Vagina (tissue), 2 donors: Measurements from ENCODE around the gene SLC6A6. TPM values are rescaled to one million over a fixed set of nuclear protein-coding genes. Genes with fewer than 3 reads are reported as not detected.

Source experiments
- DNase-seq, 2 donors: peaks; one replicate each; pipeline ENCODE4 v3.0.0-alpha.2; 2017; ENCODE audit errors: extremely low spot score in 2 of 2
- H3K27ac ChIP-seq: fragments of 200-600 bp; sonication (generic); one replicate; pipeline ENCODE4 v1.5.1; 2019
- H3K27me3 ChIP-seq: fragments of 200-600 bp; sonication (generic); one replicate; pipeline ENCODE4 v1.5.1; 2019
- H3K36me3 ChIP-seq, 2 donors: fragments of 200-600 bp; sonication (generic); one replicate each; pipeline ENCODE4 v1.5.1; 2017 to 2019
- H3K4me1 ChIP-seq: fragments of 200-600 bp; sonication (generic); one replicate; pipeline ENCODE4 v1.5.1; 2019
- H3K4me3 ChIP-seq, 2 donors: fragments of 200-600 bp; sonication (generic); 1 replicate in 1 of 2; 2 replicates in 1 of 2; pipeline ENCODE4 v1.5.1; 2016 to 2019
- H3K9me3 ChIP-seq: fragments of 200-600 bp; sonication (generic); one replicate; pipeline ENCODE4 v1.5.1; 2019
- POLR2A ChIP-seq, 2 donors: fragments of 450-650 bp; IDR thresholded peaks; one replicate each; pipeline ENCODE4 v1.6.1; 2017; ENCODE audit warnings: antibody characterized with exemption in 2 of 2, mild to moderate bottlenecking in 2 of 2, moderate library complexity in 2 of 2
- POLR2AphosphoS5 ChIP-seq, 2 donors: sonication (generic); formaldehyde crosslinking; IDR thresholded peaks; one replicate each; pipeline ENCODE4 v1.9.0; 2017; ENCODE audit warnings: antibody characterized with exemption in 2 of 2, mild to moderate bottlenecking in 2 of 2, low read depth in 1 of 2; ENCODE audit not compliant: insufficient read depth in 1 of 2
- intact Hi-C: fragments of 100-400 bp; cut with DNase I; formaldehyde crosslinking; loops from one replicate; pipeline ENCODE4 v1.15.1; 2023
- total RNA-seq: library from RNA; depleted of rRNA; stranded (reverse); fragments of >200 nt; gene quantifications from one replicate; pipeline ENCODE4 v1.2.3, GENCODE V29; 2016
- TF ChIP-seq, protein P1 (sequence below), 3 experiments: fragments of 450-650 bp in 2 of 3; fragments of 200-600 bp in 1 of 3; sonication (generic) in 1 of 3; IDR thresholded peaks; one replicate each; pipeline ENCODE4 v1.5.1; 2017 to 2019; ENCODE audit warnings: antibody characterized with exemption in 3 of 3, mild to moderate bottlenecking in 2 of 3, moderate library complexity in 2 of 3

Gene SLC6A6
- total RNA-seq, 1 donor from 2014 or later = 30.7 TPM

DNA sequence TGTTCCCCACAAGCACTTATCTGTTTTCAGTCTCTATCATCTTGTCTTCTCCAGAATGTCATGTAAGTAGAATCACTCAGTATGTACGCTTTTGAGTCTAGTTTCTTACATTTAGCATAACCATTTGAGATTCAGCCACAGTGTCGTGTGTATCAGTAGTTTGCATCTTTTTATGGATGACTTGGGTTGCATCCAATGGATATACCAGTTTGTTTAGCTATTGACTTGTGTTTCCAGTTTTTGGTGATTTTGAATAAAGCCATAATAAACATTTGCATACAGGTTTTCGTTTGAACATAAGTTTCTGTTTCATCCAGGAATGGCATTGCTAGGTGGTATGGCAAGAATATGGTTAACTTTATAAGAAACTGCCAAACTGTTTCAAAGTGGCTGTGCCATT is 125.7 kb downstream of the SLC6A6 start:
- intact Hi-C loops = no loop called here
- DNase-seq = no peak
- H3K4me1 ChIP-seq = peaks cover 47% of the 10 kb centered on the region
- no peak overlapping the region for H3K4me3 ChIP-seq
- H3K27ac ChIP-seq = no peak overlapping the region
- no peaks in the 10 kb centered on the region for H3K27me3 ChIP-seq
- no peaks in the 10 kb centered on the region for H3K9me3 ChIP-seq
- no peaks in the 10 kb centered on the region for H3K36me3 ChIP-seq
- TF ChIP-seq POLR2A (IDR thresholded peaks at IDR 0.05) = no peak
- no peak for TF ChIP-seq POLR2AphosphoS5 (IDR thresholded peaks at IDR 0.05; ENCODE audit: insufficient read depth in 1 of 2, low read depth in 1 of 2)
- TF ChIP-seq, protein P1, sequence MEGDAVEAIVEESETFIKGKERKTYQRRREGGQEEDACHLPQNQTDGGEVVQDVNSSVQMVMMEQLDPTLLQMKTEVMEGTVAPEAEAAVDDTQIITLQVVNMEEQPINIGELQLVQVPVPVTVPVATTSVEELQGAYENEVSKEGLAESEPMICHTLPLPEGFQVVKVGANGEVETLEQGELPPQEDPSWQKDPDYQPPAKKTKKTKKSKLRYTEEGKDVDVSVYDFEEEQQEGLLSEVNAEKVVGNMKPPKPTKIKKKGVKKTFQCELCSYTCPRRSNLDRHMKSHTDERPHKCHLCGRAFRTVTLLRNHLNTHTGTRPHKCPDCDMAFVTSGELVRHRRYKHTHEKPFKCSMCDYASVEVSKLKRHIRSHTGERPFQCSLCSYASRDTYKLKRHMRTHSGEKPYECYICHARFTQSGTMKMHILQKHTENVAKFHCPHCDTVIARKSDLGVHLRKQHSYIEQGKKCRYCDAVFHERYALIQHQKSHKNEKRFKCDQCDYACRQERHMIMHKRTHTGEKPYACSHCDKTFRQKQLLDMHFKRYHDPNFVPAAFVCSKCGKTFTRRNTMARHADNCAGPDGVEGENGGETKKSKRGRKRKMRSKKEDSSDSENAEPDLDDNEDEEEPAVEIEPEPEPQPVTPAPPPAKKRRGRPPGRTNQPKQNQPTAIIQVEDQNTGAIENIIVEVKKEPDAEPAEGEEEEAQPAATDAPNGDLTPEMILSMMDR (IDR thresholded peaks at IDR 0.05) = no peak

DNA sequence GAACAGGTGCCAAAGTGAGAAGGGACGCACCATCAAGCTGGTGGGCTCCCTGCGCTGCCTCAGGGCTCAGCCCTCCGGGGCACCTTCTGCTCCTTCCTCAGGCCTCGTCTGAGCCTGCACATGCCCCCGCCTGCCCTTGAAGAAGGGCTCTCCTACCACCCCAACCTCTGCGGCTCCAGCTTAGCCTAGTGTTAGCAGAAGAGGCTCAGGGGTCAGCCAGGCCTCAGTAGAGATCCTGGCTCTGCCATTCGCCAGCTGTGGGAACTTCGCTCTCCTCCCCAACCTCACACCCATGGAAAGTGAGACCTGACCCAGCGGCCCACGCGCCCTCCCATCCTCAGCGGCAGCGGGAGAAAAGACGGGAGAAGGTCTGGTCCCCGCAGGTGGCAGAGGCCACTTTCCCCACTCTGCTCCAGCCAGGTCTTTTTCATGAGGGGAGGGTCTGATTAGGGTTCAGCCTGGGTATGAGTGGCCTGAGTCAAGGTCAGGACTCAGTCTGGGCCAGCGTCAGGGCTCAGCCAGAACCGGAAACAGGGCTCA is 129.5 kb downstream of the SLC6A6 start:
- Histone ChIP-seq H3K9me3 (no peaks in the 10 kb centered on the region), H3K4me1 (peaks cover 36% of the 10 kb centered on the region), H3K27ac (no peak overlapping the region), H3K27me3 (no peaks in the 10 kb centered on the region), H3K36me3 (no peaks in the 10 kb centered on the region), H3K4me3 (no peak overlapping the region)
- no peak for TF ChIP-seq POLR2A (IDR thresholded peaks at IDR 0.05)
- TF ChIP-seq POLR2AphosphoS5 (IDR thresholded peaks at IDR 0.05; ENCODE audit: insufficient read depth in 1 of 2, low read depth in 1 of 2) = no peak
- TF ChIP-seq, protein P1 (IDR thresholded peaks at IDR 0.05) = no peak
- DNase-seq = no peak
- intact Hi-C loops = no loop called here

DNA sequence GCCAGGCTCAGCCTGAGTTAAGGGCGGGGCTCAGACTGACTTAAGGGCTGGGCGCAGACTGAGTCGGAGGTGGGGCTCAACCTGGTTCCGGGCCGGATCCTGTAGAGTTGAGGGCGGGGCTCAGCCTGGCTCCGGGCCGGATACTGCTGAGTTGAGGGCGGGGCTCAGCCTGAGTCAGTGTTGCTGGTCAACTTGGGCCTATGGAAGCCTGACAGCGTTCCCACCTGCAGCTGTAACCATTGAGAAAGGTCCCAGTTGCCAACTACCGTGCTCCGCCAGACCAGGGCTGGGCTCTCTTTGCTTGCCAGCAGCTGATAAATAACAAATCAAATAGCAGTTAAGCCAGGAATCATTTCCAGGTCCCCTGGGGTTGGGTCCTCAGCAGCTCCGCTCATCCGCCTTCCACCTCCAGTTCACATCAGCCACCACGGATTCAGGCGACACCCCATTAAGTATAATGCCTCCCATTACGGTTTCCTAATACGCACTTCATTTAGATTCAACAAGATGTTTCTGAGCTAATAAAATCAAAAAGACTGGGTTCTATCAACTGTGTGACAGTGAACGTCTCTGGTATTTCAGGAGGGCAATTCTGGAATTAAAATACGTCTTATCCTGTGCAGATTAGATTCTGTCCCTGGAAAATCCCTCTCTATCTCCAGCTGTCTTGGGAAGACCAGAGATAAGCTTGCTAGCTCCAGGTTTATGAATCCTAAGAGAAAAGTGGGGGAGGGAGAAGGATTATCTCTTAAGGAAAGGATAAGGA is 130.5 kb downstream of the SLC6A6 start:
- no peaks in the 10 kb centered on the region for H3K36me3 ChIP-seq
- no peak for DNase-seq
- TF ChIP-seq, protein P1 (IDR thresholded peaks at IDR 0.05) = no peak
- TF ChIP-seq POLR2A (IDR thresholded peaks at IDR 0.05) = no peak
- no peak for TF ChIP-seq POLR2AphosphoS5 (IDR thresholded peaks at IDR 0.05; ENCODE audit: insufficient read depth in 1 of 2, low read depth in 1 of 2)
- H3K4me3 ChIP-seq = no peak overlapping the region
- intact Hi-C loops = no loop called here
- H3K4me1 ChIP-seq = peaks cover 31% of the 10 kb centered on the region
- no peaks in the 10 kb centered on the region for H3K27me3 ChIP-seq
- H3K27ac ChIP-seq = no peak overlapping the region
- H3K9me3 ChIP-seq = no peaks in the 10 kb centered on the region

DNA sequence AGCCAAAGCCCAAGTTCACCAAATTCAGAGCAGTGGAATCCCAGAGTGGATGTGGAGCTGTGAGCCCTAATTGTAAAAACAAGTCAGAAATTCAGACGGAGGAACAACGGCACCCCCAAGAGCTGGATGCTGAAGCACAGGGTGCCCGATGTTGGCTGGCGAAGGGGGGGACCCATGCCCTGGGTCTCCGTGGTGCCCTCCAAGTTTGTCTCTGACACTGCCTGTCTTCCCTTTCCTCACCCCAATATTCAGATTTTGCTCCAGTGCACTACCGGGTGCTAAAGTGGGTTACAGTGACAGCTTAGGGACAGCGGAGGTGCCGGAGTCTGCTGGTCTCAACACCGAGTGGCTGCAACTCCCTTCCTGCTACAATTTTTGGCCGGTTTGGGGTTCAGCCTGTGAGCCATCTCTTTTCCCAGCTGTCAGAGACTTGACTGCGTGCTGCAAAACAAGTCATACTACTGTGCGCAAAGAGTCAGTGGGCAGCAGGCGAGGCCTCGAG is 131.1 kb downstream of the SLC6A6 start:
- H3K4me3 ChIP-seq = no peak overlapping the region
- H3K9me3 ChIP-seq = no peaks in the 10 kb centered on the region
- no peak for TF ChIP-seq POLR2A (IDR thresholded peaks at IDR 0.05)
- TF ChIP-seq POLR2AphosphoS5 (IDR thresholded peaks at IDR 0.05; ENCODE audit: insufficient read depth in 1 of 2, low read depth in 1 of 2) = no peak
- TF ChIP-seq, protein P1 (IDR thresholded peaks at IDR 0.05) = no peak
- no peaks in the 10 kb centered on the region for H3K27me3 ChIP-seq
- no peak for DNase-seq
- H3K27ac ChIP-seq = no peak overlapping the region
- intact Hi-C loops = no loop called here
- H3K36me3 ChIP-seq = no peaks in the 10 kb centered on the region
- H3K4me1 ChIP-seq = peaks cover 31% of the 10 kb centered on the region
